Measurements from ENCODE around the gene CNTN6. TPM values are rescaled to one million over a fixed set of nuclear protein-coding genes. Genes with fewer than 3 reads are reported as not detected.

The CNTN6 gene
- total RNA-seq, 1 donor from 2014 or later: 2.2 TPM

DNA sequence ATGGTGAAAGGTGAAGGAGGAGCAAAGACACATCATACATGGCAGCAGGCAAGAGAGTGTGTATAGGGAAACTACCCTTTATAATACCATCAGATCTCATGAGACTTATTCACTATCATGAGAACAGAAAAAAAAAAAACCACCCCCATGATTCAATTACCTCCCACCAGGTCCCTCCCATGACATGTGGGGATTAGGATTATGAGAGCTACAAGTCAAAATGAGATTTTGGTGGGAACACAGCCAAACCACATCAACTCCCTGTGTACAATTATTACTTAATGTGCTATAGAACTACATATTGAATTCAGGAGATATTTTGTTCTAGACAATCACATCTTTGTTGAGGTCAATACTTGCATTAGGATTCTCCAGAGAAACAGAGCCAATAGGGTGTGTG, 313.4 kb downstream of the CNTN6 start:
- H3K27ac Mint-ChIP-seq: no peak overlapping the region
- H3K4me1 Mint-ChIP-seq: peaks cover 17% of the 10 kb centered on the region
- no peak for DNase-seq (ENCODE audit: low spot score)
- H3K36me3 Mint-ChIP-seq: no peaks in the 10 kb centered on the region
- H3F3A ChIP-seq (ENCODE audit: low read depth): no peaks in the 10 kb centered on the region
- H3K4me3 ChIP-seq: no peak overlapping the region
- H3K27me3 ChIP-seq: no peaks in the 10 kb centered on the region
- H3K9ac ChIP-seq: no peak overlapping the region
- TF ChIP-seq EZH2phosphoT487 (IDR thresholded peaks at IDR 0.05) (no peak), EZH2 (IDR thresholded peaks at IDR 0.05) (no peak), CTCF (IDR thresholded peaks at IDR 0.05) (no peak)
- H3K36me3 ChIP-seq: no peaks in the 10 kb centered on the region
- H4K20me1 ChIP-seq (ENCODE audit: low read depth): no peaks in the 10 kb centered on the region
- H3K27ac ChIP-seq: no peak overlapping the region
- H3K79me2 ChIP-seq (ENCODE audit: low read depth): no peaks in the 10 kb centered on the region
- no peak overlapping the region for H3K4me3 Mint-ChIP-seq
- H3K9me3 ChIP-seq (ENCODE audit: low read depth): no peaks in the 10 kb centered on the region
- no peaks in the 10 kb centered on the region for H3K27me3 Mint-ChIP-seq (ENCODE audit: insufficient read depth, low read depth)
- no peak overlapping the region for H3K4me2 ChIP-seq
- H3K4me1 ChIP-seq: no peaks in the 10 kb centered on the region
- H2AFZ ChIP-seq (replicated peaks): no peak overlapping the region
- H3K9me3 Mint-ChIP-seq: no peaks in the 10 kb centered on the region

DNA sequence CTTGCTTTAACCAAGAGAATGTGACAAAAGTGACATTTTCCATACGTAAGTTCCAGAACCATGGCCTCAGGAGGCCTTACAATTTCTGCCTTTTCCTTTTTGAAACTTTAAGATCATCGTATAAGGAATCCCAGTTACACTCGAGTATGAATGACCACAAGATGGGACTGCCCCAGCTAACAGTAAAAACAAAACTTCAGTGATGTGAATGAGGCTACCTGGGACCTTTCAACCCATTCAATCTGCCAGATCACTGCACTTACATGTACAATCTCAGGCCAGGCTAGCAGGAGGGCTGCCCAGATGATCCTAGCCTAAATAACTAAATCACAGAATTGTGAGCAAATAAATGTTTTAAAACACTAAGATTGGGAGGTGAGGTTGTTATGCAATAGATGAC, 328.8 kb downstream of the CNTN6 start:
- TF ChIP-seq EZH2phosphoT487 (IDR thresholded peaks at IDR 0.05) (no peak), EZH2 (IDR thresholded peaks at IDR 0.05) (no peak), CTCF (IDR thresholded peaks at IDR 0.05) (no peak)
- Histone ChIP-seq H3K36me3 (no peaks in the 10 kb centered on the region), H3K9me3 (ENCODE audit: low read depth) (no peaks in the 10 kb centered on the region), H3K79me2 (ENCODE audit: low read depth) (no peaks in the 10 kb centered on the region), H3K27ac (no peak overlapping the region), H3K4me1 (no peaks in the 10 kb centered on the region), H2AFZ (replicated peaks) (no peak overlapping the region), H3K27me3 (no peaks in the 10 kb centered on the region), H3K4me3 (no peak overlapping the region), H3F3A (ENCODE audit: low read depth) (no peaks in the 10 kb centered on the region), H3K4me2 (no peak overlapping the region), H4K20me1 (ENCODE audit: low read depth) (no peaks in the 10 kb centered on the region), H3K9ac (no peak overlapping the region)
- no peaks in the 10 kb centered on the region for H3K27me3 Mint-ChIP-seq (ENCODE audit: insufficient read depth, low read depth)
- no peaks in the 10 kb centered on the region for H3K36me3 Mint-ChIP-seq
- H3K4me3 Mint-ChIP-seq: no peak overlapping the region
- H3K9me3 Mint-ChIP-seq: no peaks in the 10 kb centered on the region
- no peak for DNase-seq (ENCODE audit: low spot score)
- peaks cover 2% of the 10 kb centered on the region for H3K4me1 Mint-ChIP-seq
- H3K27ac Mint-ChIP-seq: no peak overlapping the region

DNA sequence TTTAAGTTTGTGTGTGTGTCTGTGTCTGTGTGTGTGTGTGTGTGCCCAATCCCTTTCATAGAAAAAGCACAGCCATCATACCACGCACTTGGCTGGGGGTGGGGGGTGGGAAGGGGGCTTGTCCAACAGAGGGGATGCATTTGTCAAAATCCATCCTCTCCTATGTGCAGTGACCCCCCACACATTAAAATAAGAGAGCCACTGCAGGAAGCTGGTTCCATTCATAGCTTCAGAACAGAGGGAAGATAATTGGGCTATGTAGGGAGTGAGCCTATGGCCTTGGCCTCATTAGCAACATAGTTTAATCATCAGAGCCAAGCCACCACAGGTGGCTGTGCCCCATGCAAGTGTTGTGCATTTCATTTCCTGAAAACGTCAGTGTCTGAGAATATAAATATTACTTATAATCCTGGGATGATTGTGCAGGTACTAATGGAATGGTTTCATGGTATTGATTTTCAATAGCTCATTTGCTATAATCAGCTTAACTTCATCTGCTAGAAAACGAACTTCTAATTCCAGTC, 330.8 kb downstream of the CNTN6 start:
- Histone ChIP-seq H3F3A (ENCODE audit: low read depth) (no peaks in the 10 kb centered on the region), H3K4me2 (no peak overlapping the region), H3K4me1 (no peaks in the 10 kb centered on the region), H2AFZ (replicated peaks) (no peak overlapping the region), H3K4me3 (no peak overlapping the region), H4K20me1 (ENCODE audit: low read depth) (no peaks in the 10 kb centered on the region), H3K36me3 (no peaks in the 10 kb centered on the region), H3K9me3 (ENCODE audit: low read depth) (no peaks in the 10 kb centered on the region), H3K79me2 (ENCODE audit: low read depth) (no peaks in the 10 kb centered on the region), H3K27me3 (no peaks in the 10 kb centered on the region), H3K27ac (no peak overlapping the region), H3K9ac (no peak overlapping the region)
- no peaks in the 10 kb centered on the region for H3K9me3 Mint-ChIP-seq
- DNase-seq (ENCODE audit: low spot score): no peak
- H3K27ac Mint-ChIP-seq: no peak overlapping the region
- TF ChIP-seq EZH2 (IDR thresholded peaks at IDR 0.05) (no peak), EZH2phosphoT487 (IDR thresholded peaks at IDR 0.05) (no peak), CTCF (IDR thresholded peaks at IDR 0.05) (no peak)
- no peak overlapping the region for H3K4me3 Mint-ChIP-seq
- H3K36me3 Mint-ChIP-seq: no peaks in the 10 kb centered on the region
- peaks cover 2% of the 10 kb centered on the region for H3K4me1 Mint-ChIP-seq
- no peaks in the 10 kb centered on the region for H3K27me3 Mint-ChIP-seq (ENCODE audit: insufficient read depth, low read depth)
